Kidney (tissue), 14 donors: ENCODE data around the gene OVOL3. TPM values are rescaled to one million over a fixed set of nuclear protein-coding genes. Genes with fewer than 3 reads are reported as not detected.
"Not testable (repeated sequence)": the region's sequence is repeated elsewhere in the genome, so short reads cannot be mapped to it uniquely, and the experiment has no call there.

Source experiments
- DNase-seq, 5 donors: peaks; one replicate each; pipeline ENCODE4 v3.0.0-alpha.2; 2013 to 2020
- FAIRE-seq: peaks from 2 replicates; lab custom pipeline; 2012; peaks lifted over from hg19 to GRCh38; lab: Jason Lieb, UNC
- H3K27ac ChIP-seq, 2 donors: one replicate each; pipeline ENCODE4 v1.7.0; 2013; ENCODE audit warnings: low read depth in 2 of 2, low read length in 2 of 2, inconsistent platforms in 1 of 2
- H3K27me3 ChIP-seq: one replicate; pipeline ENCODE4 v1.7.1; 2013; ENCODE audit warnings: low read length, inconsistent platforms; ENCODE audit not compliant: control insufficient read depth, insufficient read depth
- H3K36me3 ChIP-seq, 3 donors: one replicate each; pipeline versions ENCODE4 v1.7.0 to v1.7.1; 2013; ENCODE audit warnings: low read length in 3 of 3, control low read depth in 1 of 3, inconsistent platforms in 1 of 3; ENCODE audit not compliant: insufficient read depth in 3 of 3, control insufficient read depth in 2 of 3
- H3K4me1 ChIP-seq, 3 donors: one replicate each; pipeline versions ENCODE4 v1.7.0 to v1.7.1; 2013; ENCODE audit warnings: low read length in 3 of 3, inconsistent platforms in 1 of 3, low read depth in 1 of 3; ENCODE audit not compliant: control insufficient read depth in 2 of 3, insufficient read depth in 2 of 3
- H3K4me3 ChIP-seq, 3 donors: one replicate each; pipeline versions ENCODE4 v1.7.0 to v1.8.1; 2013; ENCODE audit warnings: low read length in 3 of 3, control low read depth in 1 of 3, inconsistent platforms in 1 of 3
- H3K9ac ChIP-seq, 3 donors: one replicate each; pipeline versions ENCODE4 v1.7.0 to v1.7.1; 2013; ENCODE audit warnings: low read length in 3 of 3, control low read depth in 1 of 3, inconsistent platforms in 1 of 3
- H3K9me3 ChIP-seq, 3 donors: one replicate each; pipeline versions ENCODE4 v1.7.0 to v1.7.1; 2013; ENCODE audit warnings: low read length in 3 of 3, control low read depth in 1 of 3, inconsistent platforms in 1 of 3; ENCODE audit not compliant: control insufficient read depth in 2 of 3, insufficient read depth in 1 of 3
- intact Hi-C: fragments of 100-400 bp; cut with DNase I; formaldehyde crosslinking; loops from one replicate; pipeline ENCODE4 v1.11.1; 2022
- polyA plus RNA-seq: library from polyadenylated mRNA; stranded (reverse); fragments of 350-450 nt; fragmentation: Illumina TruSeq; extraction: RNeasy Lipid Tissue Mini Kit (QIAGEN cat#74804); gene quantifications from one replicate; pipeline ENCODE4 v1.2.3, GENCODE V29; 2014; ENCODE audit warnings: low read depth, low replicate concordance; ENCODE audit not compliant: insufficient read depth
- total RNA-seq: library from RNA; stranded (reverse); fragmentation: NEBNext Ultra II Directional; extraction: Animal tissue kit (Norgen Biotek cat#: 25700); gene quantifications from one replicate; pipeline ENCODE4 v1.2.1, GENCODE V29; 2021
- TF ChIP-seq, protein P1 (sequence below): IDR thresholded peaks from 3 replicates; pipeline ENCODE4 v1.5.1; 2012; ENCODE audit warnings: mild to moderate bottlenecking, moderate library complexity, borderline replicate concordance; ENCODE audit not compliant: insufficient read depth; ENCODE audit errors: extremely low read depth
- donor health status: control.
- donor health status: control.
- donor health status: control.
- donor health status: control.
- donor health status: control.
- donor health status: DM: yes; HTN: yes; CAD: no.
- donor health status: Normal renal cell carcinoma (clear cell type).

Gene OVOL3
- total and polyA plus RNA-seq, 2 donors from 2014 or later: not detected

DNA sequence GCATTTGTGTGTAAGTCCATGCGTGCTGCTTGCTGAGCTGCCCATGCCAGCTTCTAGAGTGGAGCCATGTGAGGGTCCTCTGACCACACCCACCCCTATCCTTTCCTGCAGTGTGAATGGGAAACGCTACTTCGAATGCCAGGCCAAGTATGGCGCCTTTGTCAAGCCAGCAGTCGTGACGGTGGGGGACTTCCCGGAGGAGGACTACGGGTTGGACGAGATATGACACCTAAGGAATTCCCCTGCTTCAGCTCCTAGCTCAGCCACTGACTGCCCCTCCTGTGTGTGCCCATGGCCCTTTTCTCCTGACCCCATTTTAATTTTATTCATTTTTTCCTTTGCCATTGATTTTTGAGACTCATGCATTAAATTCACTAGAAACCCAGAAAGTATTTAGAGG, 14.6 kb downstream of the OVOL3 start:
- no peak overlapping the region for H3K4me3 ChIP-seq
- H3K36me3 ChIP-seq: peaks cover 0 to 13% (median 9%) of the 10 kb centered on the region in 3 donors
- TF ChIP-seq, protein P1, sequence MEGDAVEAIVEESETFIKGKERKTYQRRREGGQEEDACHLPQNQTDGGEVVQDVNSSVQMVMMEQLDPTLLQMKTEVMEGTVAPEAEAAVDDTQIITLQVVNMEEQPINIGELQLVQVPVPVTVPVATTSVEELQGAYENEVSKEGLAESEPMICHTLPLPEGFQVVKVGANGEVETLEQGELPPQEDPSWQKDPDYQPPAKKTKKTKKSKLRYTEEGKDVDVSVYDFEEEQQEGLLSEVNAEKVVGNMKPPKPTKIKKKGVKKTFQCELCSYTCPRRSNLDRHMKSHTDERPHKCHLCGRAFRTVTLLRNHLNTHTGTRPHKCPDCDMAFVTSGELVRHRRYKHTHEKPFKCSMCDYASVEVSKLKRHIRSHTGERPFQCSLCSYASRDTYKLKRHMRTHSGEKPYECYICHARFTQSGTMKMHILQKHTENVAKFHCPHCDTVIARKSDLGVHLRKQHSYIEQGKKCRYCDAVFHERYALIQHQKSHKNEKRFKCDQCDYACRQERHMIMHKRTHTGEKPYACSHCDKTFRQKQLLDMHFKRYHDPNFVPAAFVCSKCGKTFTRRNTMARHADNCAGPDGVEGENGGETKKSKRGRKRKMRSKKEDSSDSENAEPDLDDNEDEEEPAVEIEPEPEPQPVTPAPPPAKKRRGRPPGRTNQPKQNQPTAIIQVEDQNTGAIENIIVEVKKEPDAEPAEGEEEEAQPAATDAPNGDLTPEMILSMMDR: no peak
- intact Hi-C loops: no loop called here
- H3K27me3 ChIP-seq: no peaks in the 10 kb centered on the region
- FAIRE-seq: no peak
- peaks cover 0 to 9% (median 4%) of the 10 kb centered on the region in 3 donors for H3K4me1 ChIP-seq
- DNase-seq: no peak
- H3K9ac ChIP-seq: no peak overlapping the region
- H3K27ac ChIP-seq: no peak overlapping the region
- no peaks in the 10 kb centered on the region for H3K9me3 ChIP-seq

DNA sequence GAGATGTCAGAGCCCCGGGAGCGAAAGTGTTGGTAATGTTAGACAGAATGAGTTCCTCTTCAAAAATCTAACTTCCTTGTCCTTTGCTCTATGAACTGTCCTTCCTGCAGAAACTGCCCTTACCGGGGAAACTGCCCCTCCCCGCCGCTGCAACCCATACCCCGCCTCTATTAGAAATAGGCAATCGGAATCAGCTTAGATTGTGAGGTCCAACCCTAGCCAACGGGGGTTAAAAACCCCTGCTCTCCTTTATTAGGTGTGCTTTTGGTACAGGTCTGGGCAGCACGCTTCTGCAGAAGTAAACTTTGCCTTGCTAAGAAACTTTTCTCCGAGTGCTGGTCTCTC, 17.4 kb downstream of the OVOL3 start:
- Histone ChIP-seq H3K9me3 (no peaks in the 10 kb centered on the region), H3K36me3 (peaks cover 0 to 13% (median 8%) of the 10 kb centered on the region in 3 donors), H3K4me1 (peaks cover 0 to 9% (median 4%) of the 10 kb centered on the region in 3 donors), H3K9ac (peak overlapping the region; percentile 28 to 73 (median 73)), H3K4me3 (peak overlapping the region; percentile 62 to 75 (median 71)), H3K27me3 (no peaks in the 10 kb centered on the region), H3K27ac (peak overlapping the region; percentile 86 to 89)
- no peak for DNase-seq
- no peak for FAIRE-seq
- intact Hi-C loops: no loop called here
- TF ChIP-seq, protein P1: no peak

DNA sequence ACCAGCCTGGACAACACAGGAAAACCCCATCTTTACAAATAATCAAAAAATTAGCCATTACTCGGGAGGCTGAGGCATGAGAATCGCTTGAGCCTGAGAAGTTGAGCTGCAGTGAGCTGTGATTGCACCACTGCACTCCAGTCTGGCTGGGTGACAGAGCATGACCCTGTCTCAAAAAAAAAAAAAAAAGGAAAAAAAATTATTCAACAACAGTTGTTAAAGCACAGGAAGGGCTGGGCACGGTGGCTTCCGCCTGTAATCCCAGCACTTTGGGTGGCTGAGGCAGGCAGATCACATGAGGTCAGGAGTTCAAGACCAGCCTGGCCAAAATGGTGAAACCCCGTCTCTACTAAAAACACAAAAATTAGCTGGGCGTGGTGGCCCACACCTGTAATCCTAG, 20.3 kb downstream of the OVOL3 start:
- H3K4me1 ChIP-seq, H3K9ac ChIP-seq, H3K36me3 ChIP-seq, FAIRE-seq, H3K27ac ChIP-seq, H3K27me3 ChIP-seq, DNase-seq, H3K4me3 ChIP-seq, H3K9me3 ChIP-seq, intact Hi-C loops: not testable (repeated sequence)

DNA sequence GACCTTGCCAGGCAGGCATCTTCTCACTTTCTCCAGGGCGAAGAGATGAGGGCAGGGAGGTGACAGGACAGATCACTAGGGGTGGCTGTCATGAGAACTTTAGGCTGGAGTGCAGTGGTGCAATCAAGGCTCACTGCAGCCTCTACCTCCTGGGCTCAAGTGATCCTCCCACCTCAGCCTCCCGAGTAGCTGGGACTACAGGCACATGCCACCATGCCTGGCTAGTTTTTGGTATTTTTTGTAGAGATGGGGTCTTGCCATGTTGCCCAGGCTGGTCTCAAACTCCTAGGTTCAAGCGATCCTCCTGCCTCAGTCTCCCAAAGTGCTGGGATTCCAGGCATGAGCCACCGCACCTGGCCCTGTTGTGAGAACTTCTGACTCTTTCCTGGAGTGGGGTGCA, 23.9 kb downstream of the OVOL3 start:
- DNase-seq, H3K4me3 ChIP-seq, intact Hi-C loops, FAIRE-seq, H3K4me1 ChIP-seq, H3K27ac ChIP-seq, H3K9me3 ChIP-seq, H3K27me3 ChIP-seq, H3K9ac ChIP-seq, H3K36me3 ChIP-seq: not testable (repeated sequence)
